GM12873 (cell line): ENCODE results near the gene PTPN20.

Experiments
- CTCF ChIP-seq: IDR thresholded peaks from 2 replicates; pipeline ENCODE4 v1.5.1; 2012; ENCODE audit warnings: low read depth, mild to moderate bottlenecking, moderate library complexity, low read length, control low read depth; ENCODE audit not compliant: insufficient read depth; ENCODE audit errors: missing control alignments

PTPN20 gene

GRCh38 chr10:47028466-47028865 lies 117.2 kb downstream of the PTPN20 start:
- TF ChIP-seq CTCF: no peak

- no peak for TF ChIP-seq CTCF
These were observed 118.2 kb downstream of the PTPN20 start for GRCh38 chr10:47029181-47030009.

GRCh38 chr10:47030191-47030703 lies 119.0 kb downstream of the PTPN20 start:
- TF ChIP-seq CTCF: no peak

GRCh38 chr10:47031211-47031900 lies 120.1 kb downstream of the PTPN20 start:
- TF ChIP-seq CTCF: peak; percentile 34

- no peak for TF ChIP-seq CTCF
These were observed 120.8 kb downstream of the PTPN20 start for GRCh38 chr10:47031901-47032465.

- no peak for TF ChIP-seq CTCF
These were observed 121.9 kb downstream of the PTPN20 start for GRCh38 chr10:47033081-47033480.
